ENCODE measurements around the gene PAEP. TPM values are rescaled to one million over a fixed set of nuclear protein-coding genes. Genes with fewer than 3 reads are reported as not detected.
"Not testable (repeated sequence)": the region's sequence is repeated elsewhere in the genome, so short reads cannot be mapped to it uniquely, and the experiment has no call there.

PAEP gene
- not detected for polyA plus RNA-seq
- long read RNA-seq, donor 1, partial matches to known transcripts: 0 of 1 reads
- long read RNA-seq, donor 1, other reads (novel, unspliced or antisense): 0 of 1 reads
- long read RNA-seq, donor 2: 0 reads
- long read RNA-seq, donor 3: 0 reads
- long read RNA-seq, donor 4: 0 reads
- long read RNA-seq, donor 5: 0 reads
- long read RNA-seq, donor 6: 0 reads
- long read RNA-seq, donor 7: 0 reads
- long read RNA-seq, donor 8: 0 reads
- long read RNA-seq, donor 9: 0 reads
- long read RNA-seq, donor 10: 0 reads

DNA sequence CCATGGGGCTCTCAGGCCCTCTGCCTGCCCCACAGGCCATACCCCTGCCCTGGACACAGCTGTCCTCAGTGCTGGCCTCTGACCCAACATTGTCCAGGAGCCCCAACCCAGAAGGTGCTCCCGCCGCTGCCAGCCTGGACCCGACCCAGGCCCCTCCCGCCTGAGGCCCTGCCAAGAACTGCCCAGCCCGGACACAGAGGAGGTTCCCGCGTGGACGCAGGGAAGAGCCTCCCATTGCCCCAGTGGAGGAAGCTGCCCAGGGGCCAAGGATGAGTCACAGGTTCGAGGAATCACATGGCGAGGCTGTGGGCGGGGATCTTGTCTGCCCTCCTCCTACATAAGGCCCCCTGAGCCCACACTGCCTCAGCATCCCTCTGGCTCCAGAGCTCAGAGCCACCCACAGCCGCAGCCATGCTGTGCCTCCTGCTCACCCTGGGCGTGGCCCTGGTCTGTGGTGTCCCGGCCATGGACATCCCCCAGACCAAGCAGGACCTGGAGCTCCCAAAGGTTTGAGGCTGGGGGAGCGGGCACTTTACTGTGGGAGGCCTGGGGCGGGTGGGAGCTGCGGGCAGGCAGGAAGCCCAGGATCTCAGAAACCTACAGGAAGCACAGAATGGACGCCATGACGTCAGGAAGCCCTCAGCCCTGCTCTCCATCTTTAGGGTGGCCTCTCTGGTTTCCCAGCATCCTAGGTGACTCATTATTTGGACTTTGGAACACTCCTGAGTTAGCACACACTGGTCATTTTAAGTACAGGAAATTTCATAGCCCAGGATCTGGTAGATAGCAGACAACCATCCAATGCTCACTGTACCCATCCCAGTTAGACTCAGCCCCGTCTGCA is at the start of gene PAEP:
Gene PAEP, plus strand, starts transcription at position 366 of the 844 bp plus-strand sequence.
- Histone ChIP-seq H3K4me3 (ENCODE audit: low read depth in 1 of 3, low read length in 3 of 3) (no peak within 1 kb of the TSS), H3K27ac (ENCODE audit: low read depth in 1 of 3, low read length in 2 of 3) (no peak within 1 kb of the TSS), H3K4me1 (ENCODE audit: control insufficient read depth in 3 of 3, insufficient read depth in 2 of 3, low read depth in 1 of 3, low read length in 2 of 3) (no peaks in the 10 kb centered on the region), H3K36me3 (ENCODE audit: control insufficient read depth in 3 of 3, insufficient read depth in 2 of 3, low read depth in 1 of 3, low read length in 3 of 3) (no peaks in the 10 kb centered on the region), H3K27me3 (ENCODE audit: control insufficient read depth in 3 of 3, insufficient read depth in 3 of 3, low read length in 3 of 3) (no peaks in the 10 kb centered on the region), H3K9me3 (ENCODE audit: control insufficient read depth in 2 of 2, insufficient read depth in 1 of 2, low read depth in 1 of 2, low read length in 1 of 2) (no peaks in the 10 kb centered on the region)
- WGBS, 3 donors: 78 to 87% (median 84%) methylated on average over 20 of the region's 20 CpGs
- FAIRE-seq: no peak
- DNase-seq: no peak

DNA sequence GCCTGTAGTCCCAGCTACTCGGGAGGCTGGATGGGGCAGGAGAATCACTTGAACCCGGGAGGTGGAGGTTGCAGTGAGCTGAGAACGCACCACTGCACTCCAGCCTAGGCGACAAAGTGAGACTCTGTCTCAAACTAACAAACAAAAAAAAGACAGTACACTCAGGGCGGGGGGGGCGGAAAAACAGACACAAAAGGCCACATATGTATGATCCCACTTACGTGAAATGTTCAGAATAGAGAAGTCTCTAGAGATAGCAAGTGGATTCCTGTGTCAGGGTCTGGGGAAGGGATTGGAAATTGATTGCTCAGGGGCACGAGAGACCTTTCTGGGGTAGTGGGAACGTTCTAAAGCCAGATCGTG is 49.3 kb upstream of the PAEP start:
- 76 to 82% (median 79%) methylated on average over 10 of the region's 10 CpGs for WGBS, 3 donors
- no peaks in the 10 kb centered on the region for H3K27me3 ChIP-seq (ENCODE audit: control insufficient read depth in 3 of 3, insufficient read depth in 3 of 3, low read length in 3 of 3)
- no peaks in the 10 kb centered on the region for H3K4me1 ChIP-seq (ENCODE audit: control insufficient read depth in 3 of 3, insufficient read depth in 2 of 3, low read depth in 1 of 3, low read length in 2 of 3)
- H3K36me3 ChIP-seq (ENCODE audit: control insufficient read depth in 3 of 3, insufficient read depth in 2 of 3, low read depth in 1 of 3, low read length in 3 of 3): no peaks in the 10 kb centered on the region
- FAIRE-seq: no peak
- no peak for DNase-seq
- H3K4me3 ChIP-seq (ENCODE audit: low read depth in 1 of 3, low read length in 3 of 3): no peak overlapping the region
- no peak overlapping the region for H3K27ac ChIP-seq (ENCODE audit: low read depth in 1 of 3, low read length in 2 of 3)
- H3K9me3 ChIP-seq (ENCODE audit: control insufficient read depth in 2 of 2, insufficient read depth in 1 of 2, low read depth in 1 of 2, low read length in 1 of 2): peaks cover 0 to 7% of the 10 kb centered on the region in 2 donors

DNA sequence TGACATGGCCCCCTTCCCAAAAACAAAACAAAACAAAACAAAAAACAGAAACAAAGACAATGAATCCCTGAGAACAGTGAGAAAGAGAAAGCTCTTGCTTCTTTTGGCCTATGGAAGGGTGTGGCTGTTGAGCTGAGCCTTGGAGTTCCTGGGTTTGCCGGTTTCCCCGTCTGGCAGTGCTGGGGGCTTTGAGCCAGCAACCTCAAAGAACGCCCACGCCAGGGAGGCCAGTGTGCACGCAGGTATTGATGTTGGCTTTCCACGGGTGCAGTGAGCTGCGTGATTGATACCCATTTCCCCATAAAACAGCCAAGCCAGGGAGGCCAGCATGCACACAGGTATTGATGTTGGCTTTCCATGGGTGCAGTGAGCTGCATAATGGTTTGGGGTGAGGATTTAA is 48.7 kb upstream of the PAEP start:
- Histone ChIP-seq H3K4me1 (ENCODE audit: control insufficient read depth in 3 of 3, insufficient read depth in 2 of 3, low read depth in 1 of 3, low read length in 2 of 3) (no peaks in the 10 kb centered on the region), H3K4me3 (ENCODE audit: low read depth in 1 of 3, low read length in 3 of 3) (no peak overlapping the region), H3K27me3 (ENCODE audit: control insufficient read depth in 3 of 3, insufficient read depth in 3 of 3, low read length in 3 of 3) (no peaks in the 10 kb centered on the region), H3K9me3 (ENCODE audit: control insufficient read depth in 2 of 2, insufficient read depth in 1 of 2, low read depth in 1 of 2, low read length in 1 of 2) (peaks cover 0 to 7% of the 10 kb centered on the region in 2 donors), H3K36me3 (ENCODE audit: control insufficient read depth in 3 of 3, insufficient read depth in 2 of 3, low read depth in 1 of 3, low read length in 3 of 3) (no peaks in the 10 kb centered on the region), H3K27ac (ENCODE audit: low read depth in 1 of 3, low read length in 2 of 3) (no peak overlapping the region)
- FAIRE-seq: no peak
- DNase-seq: no peak
- WGBS, 3 donors: 46 to 52% (median 48%) methylated on average over 7 of the region's 7 CpGs

DNA sequence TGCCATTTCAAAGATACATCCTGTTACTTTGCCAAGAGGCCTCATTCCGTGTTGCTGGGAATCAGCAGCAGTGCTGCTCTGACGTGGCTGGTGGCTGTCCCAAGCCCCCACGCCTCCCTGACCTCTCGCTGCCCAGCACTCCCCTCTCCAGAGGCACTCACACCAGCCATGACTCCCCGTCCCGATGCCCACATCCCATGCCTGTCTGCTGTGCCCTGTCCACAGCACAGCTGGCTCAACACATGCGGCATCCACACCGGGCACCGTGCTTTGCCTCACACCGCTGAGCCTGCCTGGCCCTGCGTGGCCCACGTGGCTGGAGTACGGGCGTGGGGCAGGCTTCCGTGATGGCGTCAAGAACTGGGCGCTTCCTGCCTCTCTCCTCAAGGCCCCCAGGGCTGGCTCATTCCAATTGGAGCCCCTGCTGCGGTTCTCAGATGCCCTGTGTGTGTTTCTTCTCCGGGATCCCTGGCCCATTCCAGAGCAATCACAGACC is 48.2 kb upstream of the PAEP start:
- peaks cover 0 to 5% of the 10 kb centered on the region in 2 donors for H3K9me3 ChIP-seq (ENCODE audit: control insufficient read depth in 2 of 2, insufficient read depth in 1 of 2, low read depth in 1 of 2, low read length in 1 of 2)
- H3K4me1 ChIP-seq (ENCODE audit: control insufficient read depth in 3 of 3, insufficient read depth in 2 of 3, low read depth in 1 of 3, low read length in 2 of 3): no peaks in the 10 kb centered on the region
- no peak overlapping the region for H3K4me3 ChIP-seq (ENCODE audit: low read depth in 1 of 3, low read length in 3 of 3)
- no peak for DNase-seq
- no peaks in the 10 kb centered on the region for H3K36me3 ChIP-seq (ENCODE audit: control insufficient read depth in 3 of 3, insufficient read depth in 2 of 3, low read depth in 1 of 3, low read length in 3 of 3)
- no peak for FAIRE-seq
- H3K27ac ChIP-seq (ENCODE audit: low read depth in 1 of 3, low read length in 2 of 3): no peak overlapping the region
- 81 to 85% (median 84%) methylated on average over 18 to 19 of the region's 19 CpGs for WGBS, 3 donors
- no peaks in the 10 kb centered on the region for H3K27me3 ChIP-seq (ENCODE audit: control insufficient read depth in 3 of 3, insufficient read depth in 3 of 3, low read length in 3 of 3)

DNA sequence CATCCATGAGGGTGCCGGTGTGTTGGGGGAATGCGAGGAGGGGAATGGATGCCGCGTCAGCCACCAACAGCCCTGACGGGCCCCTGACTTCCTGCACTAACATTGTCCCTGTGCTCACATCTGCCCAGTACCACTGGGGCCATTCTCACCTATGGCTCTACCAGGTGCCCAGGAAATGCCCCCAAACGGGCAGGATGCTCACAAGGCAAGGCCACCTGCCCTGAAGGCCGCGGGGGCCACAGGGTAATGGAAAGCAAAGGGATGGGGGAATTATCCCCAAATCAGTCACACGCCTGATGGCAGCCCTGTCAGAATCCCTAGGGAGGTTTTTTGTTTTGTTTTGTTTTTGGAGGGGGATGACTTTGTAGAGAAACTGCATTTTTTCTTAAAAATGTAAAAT is 47.6 kb upstream of the PAEP start:
- FAIRE-seq; H3K4me3 ChIP-seq (ENCODE audit: low read depth in 1 of 3, low read length in 3 of 3): not testable (repeated sequence)
- WGBS, 3 donors: 81% methylated on average over 9 of the region's 9 CpGs

DNA sequence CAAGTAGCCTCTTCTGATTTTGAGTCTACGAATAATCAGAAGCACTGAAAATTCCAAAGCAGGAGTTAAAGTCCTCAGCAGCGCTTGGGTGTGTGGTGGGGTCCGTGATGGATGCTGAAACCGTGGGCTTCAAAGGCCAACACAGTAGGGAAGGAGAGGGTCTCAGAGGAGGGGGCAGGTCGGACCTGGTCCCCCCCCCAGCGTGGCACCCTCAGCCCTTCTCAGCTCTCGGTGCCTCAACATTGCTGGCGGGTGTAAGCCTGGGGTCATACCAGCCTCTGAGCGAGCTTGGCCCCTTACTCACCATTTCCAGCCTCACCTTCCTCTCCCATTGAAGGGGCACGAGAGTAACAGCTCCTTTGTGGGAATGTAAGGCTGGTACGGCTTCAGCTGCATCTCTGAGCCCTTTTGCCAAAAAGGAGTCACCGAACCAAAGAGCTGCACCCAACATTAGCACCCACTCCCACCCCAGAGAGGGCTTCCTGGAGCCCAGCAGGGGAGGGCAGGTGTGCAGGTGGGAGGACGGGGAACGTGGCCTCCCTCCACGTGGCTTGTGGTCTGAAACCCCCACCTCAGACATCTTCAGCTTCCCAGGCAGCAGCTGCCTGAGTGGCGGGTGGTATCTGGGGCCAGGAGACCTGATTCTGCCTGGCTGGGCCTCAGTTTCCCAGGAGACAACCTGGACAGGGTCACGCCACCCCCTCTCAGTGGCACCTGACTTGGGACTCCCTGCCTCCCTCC is 47.0 kb upstream of the PAEP start:
- no peaks in the 10 kb centered on the region for H3K4me1 ChIP-seq (ENCODE audit: control insufficient read depth in 3 of 3, insufficient read depth in 2 of 3, low read depth in 1 of 3, low read length in 2 of 3)
- WGBS, 3 donors: 70 to 81% (median 74%) methylated on average over 16 to 17 of the region's 17 CpGs
- FAIRE-seq (no peak), DNase-seq (no peak)
- H3K27ac ChIP-seq (ENCODE audit: low read depth in 1 of 3, low read length in 2 of 3): no peak overlapping the region
- H3K27me3 ChIP-seq (ENCODE audit: control insufficient read depth in 3 of 3, insufficient read depth in 3 of 3, low read length in 3 of 3): no peaks in the 10 kb centered on the region
- H3K9me3 ChIP-seq (ENCODE audit: control insufficient read depth in 2 of 2, insufficient read depth in 1 of 2, low read depth in 1 of 2, low read length in 1 of 2): peaks cover 0 to 3% of the 10 kb centered on the region in 2 donors
- no peak overlapping the region for H3K4me3 ChIP-seq (ENCODE audit: low read depth in 1 of 3, low read length in 3 of 3)
- no peaks in the 10 kb centered on the region for H3K36me3 ChIP-seq (ENCODE audit: control insufficient read depth in 3 of 3, insufficient read depth in 2 of 3, low read depth in 1 of 3, low read length in 3 of 3)

More for the DNA sequence above, 47.6 kb upstream of the PAEP start:
- not testable (repeated sequence) for H3K27ac ChIP-seq (ENCODE audit: low read depth in 1 of 3, low read length in 2 of 3); DNase-seq; H3K27me3 ChIP-seq (ENCODE audit: control insufficient read depth in 3 of 3, insufficient read depth in 3 of 3, low read length in 3 of 3); H3K9me3 ChIP-seq (ENCODE audit: control insufficient read depth in 2 of 2, insufficient read depth in 1 of 2, low read depth in 1 of 2, low read length in 1 of 2); H3K36me3 ChIP-seq (ENCODE audit: control insufficient read depth in 3 of 3, insufficient read depth in 2 of 3, low read depth in 1 of 3, low read length in 3 of 3); H3K4me1 ChIP-seq (ENCODE audit: control insufficient read depth in 3 of 3, insufficient read depth in 2 of 3, low read depth in 1 of 3, low read length in 2 of 3)

DNA sequence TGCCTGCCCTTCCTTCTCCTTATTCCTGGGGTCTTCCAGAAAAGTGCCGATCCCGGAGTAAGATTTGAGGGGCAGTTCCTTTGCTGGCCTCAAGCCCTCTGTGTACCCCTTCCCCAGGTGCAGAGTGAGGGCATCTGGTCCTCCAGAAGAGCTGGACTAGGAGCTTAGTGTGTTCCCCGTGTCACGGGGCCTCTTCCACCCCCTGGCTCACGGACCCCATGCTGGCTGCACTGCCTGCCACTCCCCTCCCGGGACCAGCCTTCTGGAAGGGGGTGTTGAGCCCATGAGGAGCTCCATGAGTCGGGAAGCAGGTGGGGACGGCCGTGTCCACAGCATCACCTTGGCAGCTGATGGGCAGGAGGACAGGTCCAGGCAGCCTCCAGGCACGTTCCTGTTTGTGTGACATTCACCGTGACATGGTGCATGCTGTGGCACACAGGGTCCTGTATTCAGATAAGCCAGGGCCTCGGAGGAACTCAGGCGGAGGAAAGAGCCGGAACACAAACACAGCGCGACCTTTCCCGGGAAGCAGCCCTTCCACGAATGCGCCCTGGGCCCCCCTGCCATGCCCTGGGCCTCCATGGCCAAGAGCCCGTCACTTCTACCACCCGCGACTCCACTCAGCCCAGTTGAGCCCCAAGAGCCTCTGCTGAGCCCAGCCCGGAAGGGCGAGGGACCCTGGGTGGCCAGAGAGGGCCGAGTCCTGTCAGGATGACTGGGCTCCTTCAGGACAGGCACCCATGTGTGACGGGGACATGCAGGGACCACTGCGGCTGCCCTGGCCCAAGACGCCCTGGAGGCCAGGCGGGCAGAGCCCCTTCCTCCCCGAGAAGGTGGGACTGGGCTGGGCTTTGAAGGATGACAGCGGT is 46.2 kb upstream of the PAEP start:
- Histone ChIP-seq H3K4me1 (ENCODE audit: control insufficient read depth in 3 of 3, insufficient read depth in 2 of 3, low read depth in 1 of 3, low read length in 2 of 3) (no peaks in the 10 kb centered on the region), H3K27me3 (ENCODE audit: control insufficient read depth in 3 of 3, insufficient read depth in 3 of 3, low read length in 3 of 3) (peaks cover 0 to 1% (median 0%) of the 10 kb centered on the region in 3 donors), H3K36me3 (ENCODE audit: control insufficient read depth in 3 of 3, insufficient read depth in 2 of 3, low read depth in 1 of 3, low read length in 3 of 3) (no peaks in the 10 kb centered on the region), H3K9me3 (ENCODE audit: control insufficient read depth in 2 of 2, insufficient read depth in 1 of 2, low read depth in 1 of 2, low read length in 1 of 2) (no peaks in the 10 kb centered on the region), H3K4me3 (ENCODE audit: low read depth in 1 of 3, low read length in 3 of 3) (no peak overlapping the region), H3K27ac (ENCODE audit: low read depth in 1 of 3, low read length in 2 of 3) (no peak overlapping the region)
- DNase-seq (no peak), FAIRE-seq (no peak)
- WGBS, 3 donors: 81 to 85% (median 81%) methylated on average over 30 to 31 of the region's 31 CpGs

Data from small intestine (tissue), 16 donors.